ENCODE data around the gene CHAC1. TPM values are rescaled to one million over a fixed set of nuclear protein-coding genes. Genes with fewer than 3 reads are reported as not detected.
A peak's percentile ranks its signal among the peaks of the same experiment; 100 is the strongest.

Gene CHAC1
- polyA plus RNA-seq, 1 experiment = 155 TPM

DNA sequence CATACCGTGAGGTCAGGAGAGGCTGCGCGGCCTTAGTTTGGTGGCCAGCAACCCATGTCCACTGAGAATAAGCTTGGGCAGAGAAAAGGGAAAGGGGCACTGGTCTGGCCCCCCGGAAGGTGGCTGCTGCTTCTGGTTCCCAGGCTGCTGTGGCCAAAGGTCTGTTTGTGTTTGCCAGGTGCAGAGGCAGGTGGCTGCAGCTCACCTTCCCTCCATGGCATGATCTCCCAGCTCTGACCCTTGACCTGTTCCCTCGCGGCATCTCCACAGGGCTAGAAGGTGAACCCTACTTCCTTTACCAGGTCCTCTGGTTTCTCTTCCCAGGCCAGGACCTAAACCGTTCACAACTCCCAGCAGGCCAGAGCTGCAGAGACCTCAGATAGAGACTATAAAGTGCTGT lies 45.2 kb upstream of the CHAC1 start:
- no peak for DNase-seq (ENCODE audit: low read depth)
- peaks cover 8% of the 10 kb centered on the region for H3K36me3 ChIP-seq (ENCODE audit: control insufficient read depth, insufficient read depth, low read length)
- no peak overlapping the region for H3K4me3 ChIP-seq (ENCODE audit: low read depth, low read length)
- TF ChIP-seq, protein P1, sequence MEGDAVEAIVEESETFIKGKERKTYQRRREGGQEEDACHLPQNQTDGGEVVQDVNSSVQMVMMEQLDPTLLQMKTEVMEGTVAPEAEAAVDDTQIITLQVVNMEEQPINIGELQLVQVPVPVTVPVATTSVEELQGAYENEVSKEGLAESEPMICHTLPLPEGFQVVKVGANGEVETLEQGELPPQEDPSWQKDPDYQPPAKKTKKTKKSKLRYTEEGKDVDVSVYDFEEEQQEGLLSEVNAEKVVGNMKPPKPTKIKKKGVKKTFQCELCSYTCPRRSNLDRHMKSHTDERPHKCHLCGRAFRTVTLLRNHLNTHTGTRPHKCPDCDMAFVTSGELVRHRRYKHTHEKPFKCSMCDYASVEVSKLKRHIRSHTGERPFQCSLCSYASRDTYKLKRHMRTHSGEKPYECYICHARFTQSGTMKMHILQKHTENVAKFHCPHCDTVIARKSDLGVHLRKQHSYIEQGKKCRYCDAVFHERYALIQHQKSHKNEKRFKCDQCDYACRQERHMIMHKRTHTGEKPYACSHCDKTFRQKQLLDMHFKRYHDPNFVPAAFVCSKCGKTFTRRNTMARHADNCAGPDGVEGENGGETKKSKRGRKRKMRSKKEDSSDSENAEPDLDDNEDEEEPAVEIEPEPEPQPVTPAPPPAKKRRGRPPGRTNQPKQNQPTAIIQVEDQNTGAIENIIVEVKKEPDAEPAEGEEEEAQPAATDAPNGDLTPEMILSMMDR (IDR thresholded peaks at IDR 0.05; ENCODE audit: insufficient read depth, low read depth, low read length) = no peak
- ChIA-PET POLR2A (no interaction called here), CTCF (interaction anchor here (1.1 to 10.1 kb wide), 7 partner anchors 12 to 134 kb away, joined by 4 to 309 read pairs (median 12); partner anchors contain the start of genes DLL4 and VPS18)
- no peaks in the 10 kb centered on the region for H3K27me3 ChIP-seq (ENCODE audit: control insufficient read depth, insufficient read depth, low read length)

DNA sequence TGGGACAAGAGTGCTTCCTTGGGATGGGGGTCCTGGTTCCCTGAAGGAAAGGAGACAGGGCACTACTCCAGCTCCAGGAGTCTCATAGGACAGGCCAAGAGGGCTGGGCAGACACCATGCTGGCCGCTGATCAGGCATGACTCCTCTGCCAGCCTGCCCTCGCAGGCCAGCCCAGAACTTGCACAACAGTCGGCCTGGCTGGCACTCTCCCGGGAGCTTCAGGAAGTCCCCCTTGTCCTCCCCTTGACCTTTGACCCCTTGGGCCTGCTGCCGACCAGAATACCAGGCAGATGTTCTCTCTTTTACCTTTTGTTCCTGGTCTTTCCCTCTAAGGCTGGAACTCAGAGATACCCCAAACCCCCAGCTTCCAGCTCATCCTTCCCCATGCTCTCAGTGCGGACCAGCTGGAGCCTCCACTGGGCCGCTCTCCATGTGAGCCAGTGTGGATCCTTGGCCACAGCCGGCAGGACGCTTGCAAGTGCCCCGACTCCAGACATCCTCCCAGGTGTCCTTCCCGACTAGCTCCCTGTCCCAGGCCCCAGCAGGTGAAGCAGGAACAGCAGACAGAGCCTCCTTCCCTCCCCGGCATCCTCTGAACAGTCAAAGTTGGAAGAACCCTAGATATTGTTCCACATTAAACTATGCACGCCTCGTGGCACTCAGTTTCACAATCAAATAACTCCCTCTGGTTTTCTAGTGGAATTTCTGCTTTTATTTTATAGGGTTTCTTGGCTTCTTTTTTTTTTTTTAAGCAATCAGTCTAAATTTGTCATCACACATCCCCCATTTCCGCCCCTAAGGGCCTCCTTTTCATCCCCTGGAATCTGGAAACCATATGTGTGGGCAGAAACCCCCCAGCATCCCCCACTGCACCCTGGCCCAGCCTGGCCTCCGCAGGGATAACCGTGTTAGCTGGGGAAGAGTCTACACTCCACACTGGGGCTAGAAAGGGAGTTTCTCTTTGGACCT lies 43.3 kb upstream of the CHAC1 start:
- POLR2A ChIA-PET = interaction anchor here (0.6 to 1.0 kb wide), 3 partner anchors 43 to 149 kb away, joined by 3 to 6 read pairs (median 5); partner anchors contain the start of gene CHAC1
- CTCF ChIA-PET = interaction anchor here (0.5 to 10.1 kb wide), 8 partner anchors 15 to 276 kb away, joined by 3 to 309 read pairs (median 6); partner anchors contain the start of gene VPS18
- Histone ChIP-seq H3K4me3 (ENCODE audit: low read depth, low read length) (no peak overlapping the region), H3K27me3 (ENCODE audit: control insufficient read depth, insufficient read depth, low read length) (no peaks in the 10 kb centered on the region), H3K36me3 (ENCODE audit: control insufficient read depth, insufficient read depth, low read length) (no peaks in the 10 kb centered on the region)
- peak; percentile 60 for DNase-seq (ENCODE audit: low read depth)
- TF ChIP-seq, protein P1 (IDR thresholded peaks at IDR 0.05; ENCODE audit: insufficient read depth, low read depth, low read length) = no peak

DNA sequence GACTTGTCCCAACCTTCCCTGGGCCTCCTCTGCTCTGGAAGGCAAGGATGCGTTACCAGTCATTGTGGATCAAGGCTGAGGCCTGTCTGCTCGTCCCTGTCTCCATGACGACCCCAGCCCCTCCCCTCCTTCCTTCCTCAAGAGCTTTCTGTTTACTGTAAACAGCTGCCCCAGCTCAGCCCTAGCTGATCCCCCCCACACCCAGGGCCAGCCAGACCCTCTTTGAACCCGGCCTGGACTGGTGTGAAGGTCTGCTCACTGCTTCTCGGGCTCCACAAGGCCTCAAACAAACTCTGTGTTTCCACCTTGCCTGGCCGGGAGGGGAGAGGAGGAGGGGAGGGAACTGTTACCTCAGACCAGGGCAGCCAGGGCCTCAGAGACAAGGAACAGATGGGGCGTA lies 42.1 kb upstream of the CHAC1 start:
- H3K36me3 ChIP-seq (ENCODE audit: control insufficient read depth, insufficient read depth, low read length) = no peaks in the 10 kb centered on the region
- no peak overlapping the region for H3K4me3 ChIP-seq (ENCODE audit: low read depth, low read length)
- TF ChIP-seq, protein P1 (IDR thresholded peaks at IDR 0.05; ENCODE audit: insufficient read depth, low read depth, low read length) = no peak
- CTCF ChIA-PET = interaction anchor here (0.9 to 10.1 kb wide), 5 partner anchors 9 to 109 kb away, joined by 5 to 309 read pairs (median 21); no protein-coding TSS in a partner anchor
- POLR2A ChIA-PET = no interaction called here
- DNase-seq (ENCODE audit: low read depth) = no peak
- H3K27me3 ChIP-seq (ENCODE audit: control insufficient read depth, insufficient read depth, low read length) = no peaks in the 10 kb centered on the region

DNA sequence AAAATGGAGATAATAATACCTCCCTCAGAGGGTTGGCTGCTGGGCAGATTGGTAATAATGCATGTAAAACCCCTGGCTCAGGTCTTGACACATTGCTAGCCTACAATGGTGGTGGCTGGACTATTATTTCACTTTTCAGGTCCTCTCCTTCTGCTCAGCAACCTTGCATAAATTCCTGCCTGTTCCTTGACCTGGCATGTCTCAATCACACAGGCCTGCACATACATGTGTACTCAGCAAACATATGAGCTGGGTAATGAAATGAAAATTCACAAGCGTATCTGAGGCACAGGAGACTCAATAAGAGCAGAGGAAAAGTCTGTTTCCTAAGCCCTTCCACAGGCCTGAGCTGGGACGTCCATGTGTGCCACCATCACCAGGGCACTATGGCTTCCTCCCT lies 41.6 kb upstream of the CHAC1 start:
- Histone ChIP-seq H3K27me3 (ENCODE audit: control insufficient read depth, insufficient read depth, low read length) (no peaks in the 10 kb centered on the region), H3K4me3 (ENCODE audit: low read depth, low read length) (no peak overlapping the region), H3K36me3 (ENCODE audit: control insufficient read depth, insufficient read depth, low read length) (no peaks in the 10 kb centered on the region)
- ChIA-PET CTCF (interaction anchor here (0.9 to 10.1 kb wide), 6 partner anchors 9 to 110 kb away, joined by 3 to 309 read pairs (median 13); no protein-coding TSS in a partner anchor), POLR2A (no interaction called here)
- DNase-seq (ENCODE audit: low read depth) = no peak
- TF ChIP-seq, protein P1 (IDR thresholded peaks at IDR 0.05; ENCODE audit: insufficient read depth, low read depth, low read length) = no peak

DNA sequence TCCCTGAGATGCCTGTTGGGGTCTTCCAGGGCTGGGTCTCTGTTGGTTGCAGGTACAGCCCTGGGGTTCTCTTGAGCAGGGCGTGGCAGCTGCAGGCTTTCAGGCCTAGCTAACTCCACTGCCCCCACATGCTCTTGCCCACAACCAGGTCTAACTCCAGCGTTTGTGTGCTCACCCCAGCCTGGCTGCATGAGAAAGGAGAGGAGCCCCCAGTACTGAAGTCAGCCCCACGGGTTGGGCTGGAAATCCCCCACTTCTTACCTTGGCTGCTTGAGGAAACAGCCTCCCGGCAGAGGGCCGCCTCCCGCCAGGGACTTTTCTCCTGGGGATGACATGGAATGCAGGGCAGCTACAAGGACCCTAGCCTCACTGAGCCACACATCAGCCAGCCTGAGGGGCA lies 40.8 kb upstream of the CHAC1 start:
- CTCF ChIA-PET = interaction anchor here (0.9 to 4.5 kb wide), 4 partner anchors 15 to 109 kb away, joined by 3 to 43 read pairs (median 13); no protein-coding TSS in a partner anchor

More for the DNA sequence above, 40.8 kb upstream of the CHAC1 start:
- H3K4me3 ChIP-seq (ENCODE audit: low read depth, low read length) = no peak overlapping the region
- TF ChIP-seq, protein P1 (IDR thresholded peaks at IDR 0.05; ENCODE audit: insufficient read depth, low read depth, low read length) = no peak
- no peaks in the 10 kb centered on the region for H3K36me3 ChIP-seq (ENCODE audit: control insufficient read depth, insufficient read depth, low read length)
- POLR2A ChIA-PET = no interaction called here
- no peaks in the 10 kb centered on the region for H3K27me3 ChIP-seq (ENCODE audit: control insufficient read depth, insufficient read depth, low read length)
- DNase-seq (ENCODE audit: low read depth) = no peak
